ENCODE results near the gene DUSP15.

DUSP15 gene

GRCh38 chr20:31845300-31845863, 24.9 kb downstream of the DUSP15 start, which contains the start of gene FOXS1:
Gene FOXS1 (minus strand): TSS chr20:31845604. CDS start chr20:31845542, 62 bp downstream.
- no peak within 1 kb of the TSS for H3K4me3 ChIP-seq (ENCODE audit: low read depth, low read length)
- TF ChIP-seq CTCF (IDR thresholded peaks at IDR 0.05; ENCODE audit: control insufficient read depth, extremely low read depth, insufficient read depth): no peak
- DNase-seq (ENCODE audit: low read depth): no peak

- no peak for TF ChIP-seq CTCF (IDR thresholded peaks at IDR 0.05; ENCODE audit: control insufficient read depth, extremely low read depth, insufficient read depth)
- no peak overlapping the region for H3K4me3 ChIP-seq (ENCODE audit: low read depth, low read length)
- DNase-seq (ENCODE audit: low read depth): no peak
Observed at GRCh38 chr20:31844737-31845299, 25.5 kb downstream of the DUSP15 start.

- DNase-seq (ENCODE audit: low read depth): no peak
- TF ChIP-seq CTCF (IDR thresholded peaks at IDR 0.05; ENCODE audit: control insufficient read depth, extremely low read depth, insufficient read depth): no peak
- no peak overlapping the region for H3K4me3 ChIP-seq (ENCODE audit: low read depth, low read length)
Observed at GRCh38 chr20:31843881-31844280, 26.4 kb downstream of the DUSP15 start.

- no peak overlapping the region for H3K4me3 ChIP-seq (ENCODE audit: low read depth, low read length)
- DNase-seq (ENCODE audit: low read depth): no peak
- no peak for TF ChIP-seq CTCF (IDR thresholded peaks at IDR 0.05; ENCODE audit: control insufficient read depth, extremely low read depth, insufficient read depth)
Observed at GRCh38 chr20:31843288-31843687, 27.0 kb downstream of the DUSP15 start.

GRCh38 chr20:31842471-31843157, 27.7 kb downstream of the DUSP15 start:
- no peak for DNase-seq (ENCODE audit: low read depth)
- no peak for TF ChIP-seq CTCF (IDR thresholded peaks at IDR 0.05; ENCODE audit: control insufficient read depth, extremely low read depth, insufficient read depth)
- H3K4me3 ChIP-seq (ENCODE audit: low read depth, low read length): no peak overlapping the region

GRCh38 chr20:31841928-31842327, 28.4 kb downstream of the DUSP15 start:
- no peak for DNase-seq (ENCODE audit: low read depth)
- no peak overlapping the region for H3K4me3 ChIP-seq (ENCODE audit: low read depth, low read length)
- no peak for TF ChIP-seq CTCF (IDR thresholded peaks at IDR 0.05; ENCODE audit: control insufficient read depth, extremely low read depth, insufficient read depth)

Measured in LNCaP clone FGC (cell line).